HG03571 (cell line): ENCODE measurements around the gene CDC6.

Experiments
- ATAC-seq: cut with Tn5 transposase; IDR thresholded peaks from one replicate; pipeline ENCODE4 v1.9.1; 2021; ENCODE audit not compliant: unreplicated experiment

Gene CDC6

GRCh38 chr17:40350689-40351358 lies 63.1 kb downstream of the CDC6 start:
- ATAC-seq, result no peak

- no peak for ATAC-seq
These were observed 63.9 kb downstream of the CDC6 start for GRCh38 chr17:40351359-40352236.

GRCh38 chr17:40352237-40352778 lies 64.6 kb downstream of the CDC6 start:
- no peak for ATAC-seq

GRCh38 chr17:40352779-40353394 lies 65.2 kb downstream of the CDC6 start:
- no peak for ATAC-seq
